Measurements from ENCODE around the gene NPTN. TPM values are rescaled to one million over a fixed set of nuclear protein-coding genes. Genes with fewer than 3 reads are reported as not detected.

The NPTN gene
- total and polyA plus RNA-seq, 2 of the 13 experiments (the other 11 are each of a cell fraction or from before 2014, with no cell fraction given), result 78.0 to 110 TPM

DNA sequence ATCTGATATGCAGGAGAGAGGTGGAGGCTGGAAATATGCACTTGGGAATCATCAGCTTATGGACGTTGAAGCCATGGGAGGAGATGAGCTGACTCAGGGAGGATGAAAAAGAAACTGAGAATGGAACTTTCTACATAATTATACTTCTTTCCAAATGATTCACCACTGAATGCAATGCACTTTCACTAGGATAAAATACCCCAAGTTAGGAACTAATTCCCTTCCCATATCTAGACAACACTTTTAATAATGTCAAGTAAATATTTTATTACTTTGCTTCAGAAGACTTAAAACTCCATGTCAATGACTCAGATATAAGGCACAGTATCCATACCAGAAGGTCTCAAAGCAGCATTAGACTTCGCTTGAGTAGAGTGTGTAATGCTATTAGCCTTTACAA, 24.2 kb downstream of the NPTN start:
- in situ Hi-C loops (cut with HindIII; ENCODE audit: extremely low pct_ligation_motif_present, low pct_unique_long_range_greater_than_20kb), result no loop called here
- peaks cover 21% of the 10 kb centered on the region for H3K4me1 ChIP-seq (ENCODE audit: insufficient read depth, low read length)
- no peak overlapping the region for H3K4me3 ChIP-seq (replicated peaks in 1 of 3; ENCODE audit: insufficient read depth in 1 of 3, low read depth in 2 of 3, low read length in 3 of 3)
- no peaks in the 10 kb centered on the region; a peak in 1 of 5 replicates for H3K36me3 ChIP-seq (replicated peaks in 1 of 2; ENCODE audit: control insufficient read depth in 1 of 2, insufficient read depth in 2 of 2, low read length in 2 of 2)
- no peak overlapping the region for H3K27ac ChIP-seq (ENCODE audit: extremely low read length, insufficient read depth, low read length)
- H3K4me2 ChIP-seq (ENCODE audit: low read depth, low read length), result no peak overlapping the region
- peaks cover 81% of the 10 kb centered on the region for H3K79me2 ChIP-seq (ENCODE audit: insufficient read depth, low read length)
- no peak overlapping the region for H3K9ac ChIP-seq (ENCODE audit: insufficient read depth, low read depth, low read length)
- no peak for DNase-seq (ENCODE audit: low spot score)
- no peak for ATAC-seq
- BruUV-seq (replicated peaks), result no TSS peak
- TF ChIP-seq, protein P1, sequence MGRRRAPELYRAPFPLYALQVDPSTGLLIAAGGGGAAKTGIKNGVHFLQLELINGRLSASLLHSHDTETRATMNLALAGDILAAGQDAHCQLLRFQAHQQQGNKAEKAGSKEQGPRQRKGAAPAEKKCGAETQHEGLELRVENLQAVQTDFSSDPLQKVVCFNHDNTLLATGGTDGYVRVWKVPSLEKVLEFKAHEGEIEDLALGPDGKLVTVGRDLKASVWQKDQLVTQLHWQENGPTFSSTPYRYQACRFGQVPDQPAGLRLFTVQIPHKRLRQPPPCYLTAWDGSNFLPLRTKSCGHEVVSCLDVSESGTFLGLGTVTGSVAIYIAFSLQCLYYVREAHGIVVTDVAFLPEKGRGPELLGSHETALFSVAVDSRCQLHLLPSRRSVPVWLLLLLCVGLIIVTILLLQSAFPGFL (CRISPR knock-in tag; IDR thresholded peaks at IDR 0.05), result no peak
- TF ChIP-seq, protein P2, sequence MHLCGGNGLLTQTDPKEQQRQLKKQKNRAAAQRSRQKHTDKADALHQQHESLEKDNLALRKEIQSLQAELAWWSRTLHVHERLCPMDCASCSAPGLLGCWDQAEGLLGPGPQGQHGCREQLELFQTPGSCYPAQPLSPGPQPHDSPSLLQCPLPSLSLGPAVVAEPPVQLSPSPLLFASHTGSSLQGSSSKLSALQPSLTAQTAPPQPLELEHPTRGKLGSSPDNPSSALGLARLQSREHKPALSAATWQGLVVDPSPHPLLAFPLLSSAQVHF (CRISPR knock-in tag; IDR thresholded peaks at IDR 0.05), result no peak
- TF ChIP-seq SALL2 (CRISPR knock-in tag; IDR thresholded peaks at IDR 0.05) (no peak), BRCA1 (CRISPR knock-in tag; IDR thresholded peaks at IDR 0.05) (no peak), ZBTB7A (CRISPR knock-in tag; IDR thresholded peaks at IDR 0.05) (no peak), MBD4 (IDR thresholded peaks at IDR 0.05; ENCODE audit: borderline replicate concordance, low read length) (no peak), ARID2 (CRISPR knock-in tag; IDR thresholded peaks at IDR 0.05; ENCODE audit: borderline replicate concordance) (no peak), SNAI1 (CRISPR knock-in tag; IDR thresholded peaks at IDR 0.05; ENCODE audit: borderline replicate concordance) (no peak)
- TF ChIP-seq, protein P3, sequence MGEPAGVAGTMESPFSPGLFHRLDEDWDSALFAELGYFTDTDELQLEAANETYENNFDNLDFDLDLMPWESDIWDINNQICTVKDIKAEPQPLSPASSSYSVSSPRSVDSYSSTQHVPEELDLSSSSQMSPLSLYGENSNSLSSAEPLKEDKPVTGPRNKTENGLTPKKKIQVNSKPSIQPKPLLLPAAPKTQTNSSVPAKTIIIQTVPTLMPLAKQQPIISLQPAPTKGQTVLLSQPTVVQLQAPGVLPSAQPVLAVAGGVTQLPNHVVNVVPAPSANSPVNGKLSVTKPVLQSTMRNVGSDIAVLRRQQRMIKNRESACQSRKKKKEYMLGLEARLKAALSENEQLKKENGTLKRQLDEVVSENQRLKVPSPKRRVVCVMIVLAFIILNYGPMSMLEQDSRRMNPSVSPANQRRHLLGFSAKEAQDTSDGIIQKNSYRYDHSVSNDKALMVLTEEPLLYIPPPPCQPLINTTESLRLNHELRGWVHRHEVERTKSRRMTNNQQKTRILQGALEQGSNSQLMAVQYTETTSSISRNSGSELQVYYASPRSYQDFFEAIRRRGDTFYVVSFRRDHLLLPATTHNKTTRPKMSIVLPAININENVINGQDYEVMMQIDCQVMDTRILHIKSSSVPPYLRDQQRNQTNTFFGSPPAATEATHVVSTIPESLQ (CRISPR knock-in tag; conservative IDR thresholded peaks at IDR 0.05), result no peak
- TF ChIP-seq, protein P4, sequence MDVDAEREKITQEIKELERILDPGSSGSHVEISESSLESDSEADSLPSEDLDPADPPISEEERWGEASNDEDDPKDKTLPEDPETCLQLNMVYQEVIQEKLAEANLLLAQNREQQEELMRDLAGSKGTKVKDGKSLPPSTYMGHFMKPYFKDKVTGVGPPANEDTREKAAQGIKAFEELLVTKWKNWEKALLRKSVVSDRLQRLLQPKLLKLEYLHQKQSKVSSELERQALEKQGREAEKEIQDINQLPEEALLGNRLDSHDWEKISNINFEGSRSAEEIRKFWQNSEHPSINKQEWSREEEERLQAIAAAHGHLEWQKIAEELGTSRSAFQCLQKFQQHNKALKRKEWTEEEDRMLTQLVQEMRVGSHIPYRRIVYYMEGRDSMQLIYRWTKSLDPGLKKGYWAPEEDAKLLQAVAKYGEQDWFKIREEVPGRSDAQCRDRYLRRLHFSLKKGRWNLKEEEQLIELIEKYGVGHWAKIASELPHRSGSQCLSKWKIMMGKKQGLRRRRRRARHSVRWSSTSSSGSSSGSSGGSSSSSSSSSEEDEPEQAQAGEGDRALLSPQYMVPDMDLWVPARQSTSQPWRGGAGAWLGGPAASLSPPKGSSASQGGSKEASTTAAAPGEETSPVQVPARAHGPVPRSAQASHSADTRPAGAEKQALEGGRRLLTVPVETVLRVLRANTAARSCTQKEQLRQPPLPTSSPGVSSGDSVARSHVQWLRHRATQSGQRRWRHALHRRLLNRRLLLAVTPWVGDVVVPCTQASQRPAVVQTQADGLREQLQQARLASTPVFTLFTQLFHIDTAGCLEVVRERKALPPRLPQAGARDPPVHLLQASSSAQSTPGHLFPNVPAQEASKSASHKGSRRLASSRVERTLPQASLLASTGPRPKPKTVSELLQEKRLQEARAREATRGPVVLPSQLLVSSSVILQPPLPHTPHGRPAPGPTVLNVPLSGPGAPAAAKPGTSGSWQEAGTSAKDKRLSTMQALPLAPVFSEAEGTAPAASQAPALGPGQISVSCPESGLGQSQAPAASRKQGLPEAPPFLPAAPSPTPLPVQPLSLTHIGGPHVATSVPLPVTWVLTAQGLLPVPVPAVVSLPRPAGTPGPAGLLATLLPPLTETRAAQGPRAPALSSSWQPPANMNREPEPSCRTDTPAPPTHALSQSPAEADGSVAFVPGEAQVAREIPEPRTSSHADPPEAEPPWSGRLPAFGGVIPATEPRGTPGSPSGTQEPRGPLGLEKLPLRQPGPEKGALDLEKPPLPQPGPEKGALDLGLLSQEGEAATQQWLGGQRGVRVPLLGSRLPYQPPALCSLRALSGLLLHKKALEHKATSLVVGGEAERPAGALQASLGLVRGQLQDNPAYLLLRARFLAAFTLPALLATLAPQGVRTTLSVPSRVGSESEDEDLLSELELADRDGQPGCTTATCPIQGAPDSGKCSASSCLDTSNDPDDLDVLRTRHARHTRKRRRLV (CRISPR knock-in tag; IDR thresholded peaks at IDR 0.05), result no peak
- TF ChIP-seq, protein P5, sequence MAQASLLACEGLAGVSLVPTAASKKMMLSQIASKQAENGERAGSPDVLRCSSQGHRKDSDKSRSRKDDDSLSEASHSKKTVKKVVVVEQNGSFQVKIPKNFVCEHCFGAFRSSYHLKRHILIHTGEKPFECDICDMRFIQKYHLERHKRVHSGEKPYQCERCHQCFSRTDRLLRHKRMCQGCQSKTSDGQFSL (CRISPR knock-in tag; IDR thresholded peaks at IDR 0.05), result no peak
- H3K27me3 ChIP-seq (ENCODE audit: control insufficient read depth in 1 of 2, insufficient read depth in 2 of 2, low read length in 2 of 2), result no peaks in the 10 kb centered on the region
- CTCF ChIA-PET (ENCODE audit: low intra/inter-chr PET ratio, low total read pairs), result no interaction called here
- intact Hi-C loops (cut with micrococcal nuclease; ENCODE audit: unreplicated experiment), result no loop called here
- 95% methylated on average over 2 of the region's 2 CpGs for WGBS (ENCODE audit: low lambda C conversion rate)
- POLR2A ChIA-PET, result no interaction called here
- no peak for FAIRE-seq
- H2AFZ ChIP-seq (ENCODE audit: low read length), result no peak overlapping the region
- H3K9me3 ChIP-seq (ENCODE audit: low read length), result no peaks in the 10 kb centered on the region
- H4K20me1 ChIP-seq (ENCODE audit: insufficient read depth, low read length), result peaks cover 23% of the 10 kb centered on the region

All from HepG2 (cell line).